Kidney (tissue), 14 donors: Measurements from ENCODE around the gene ANKZF1. TPM values are rescaled to one million over a fixed set of nuclear protein-coding genes. Genes with fewer than 3 reads are reported as not detected.
A peak's percentile ranks its signal among the peaks of the same experiment; 100 is the strongest.

ENCODE experiments used
- DNase-seq, 5 donors: peaks; one replicate each; pipeline ENCODE4 v3.0.0-alpha.2; 2013 to 2020
- FAIRE-seq: peaks from 2 replicates; lab custom pipeline; 2012; peaks lifted over from hg19 to GRCh38; lab: Jason Lieb, UNC
- H3K27ac ChIP-seq, 2 donors: one replicate each; pipeline ENCODE4 v1.7.0; 2013; ENCODE audit warnings: low read depth in 2 of 2, low read length in 2 of 2, inconsistent platforms in 1 of 2
- H3K27me3 ChIP-seq: one replicate; pipeline ENCODE4 v1.7.1; 2013; ENCODE audit warnings: low read length, inconsistent platforms; ENCODE audit not compliant: control insufficient read depth, insufficient read depth
- H3K36me3 ChIP-seq, 3 donors: one replicate each; pipeline versions ENCODE4 v1.7.0 to v1.7.1; 2013; ENCODE audit warnings: low read length in 3 of 3, control low read depth in 1 of 3, inconsistent platforms in 1 of 3; ENCODE audit not compliant: insufficient read depth in 3 of 3, control insufficient read depth in 2 of 3
- H3K4me1 ChIP-seq, 3 donors: one replicate each; pipeline versions ENCODE4 v1.7.0 to v1.7.1; 2013; ENCODE audit warnings: low read length in 3 of 3, inconsistent platforms in 1 of 3, low read depth in 1 of 3; ENCODE audit not compliant: control insufficient read depth in 2 of 3, insufficient read depth in 2 of 3
- H3K4me3 ChIP-seq, 3 donors: one replicate each; pipeline versions ENCODE4 v1.7.0 to v1.8.1; 2013; ENCODE audit warnings: low read length in 3 of 3, control low read depth in 1 of 3, inconsistent platforms in 1 of 3
- H3K9ac ChIP-seq, 3 donors: one replicate each; pipeline versions ENCODE4 v1.7.0 to v1.7.1; 2013; ENCODE audit warnings: low read length in 3 of 3, control low read depth in 1 of 3, inconsistent platforms in 1 of 3
- H3K9me3 ChIP-seq, 3 donors: one replicate each; pipeline versions ENCODE4 v1.7.0 to v1.7.1; 2013; ENCODE audit warnings: low read length in 3 of 3, control low read depth in 1 of 3, inconsistent platforms in 1 of 3; ENCODE audit not compliant: control insufficient read depth in 2 of 3, insufficient read depth in 1 of 3
- CTCF ChIP-seq: IDR thresholded peaks from 3 replicates; pipeline ENCODE4 v1.5.1; 2012; ENCODE audit warnings: mild to moderate bottlenecking, moderate library complexity, borderline replicate concordance; ENCODE audit not compliant: insufficient read depth; ENCODE audit errors: extremely low read depth
- intact Hi-C: fragments of 100-400 bp; cut with DNase I; formaldehyde crosslinking; loops from one replicate; pipeline ENCODE4 v1.11.1; 2022
- polyA plus RNA-seq: library from polyadenylated mRNA; stranded (reverse); fragments of 350-450 nt; fragmentation: Illumina TruSeq; extraction: RNeasy Lipid Tissue Mini Kit (QIAGEN cat#74804); gene quantifications from one replicate; pipeline ENCODE4 v1.2.3, GENCODE V29; 2014; ENCODE audit warnings: low read depth, low replicate concordance; ENCODE audit not compliant: insufficient read depth
- total RNA-seq: library from RNA; stranded (reverse); fragmentation: NEBNext Ultra II Directional; extraction: Animal tissue kit (Norgen Biotek cat#: 25700); gene quantifications from one replicate; pipeline ENCODE4 v1.2.1, GENCODE V29; 2021
- donor health status: control.
- donor health status: control.
- donor health status: control.
- donor health status: control.
- donor health status: control.
- donor health status: DM: yes; HTN: yes; CAD: no.
- donor health status: Normal renal cell carcinoma (clear cell type).

ANKZF1 gene
- total and polyA plus RNA-seq, 2 donors from 2014 or later: 26.6 to 48.9 TPM

- TF ChIP-seq CTCF: no peak
- H3K4me1 ChIP-seq: peaks cover 8 to 14% (median 9%) of the 10 kb centered on the region in 3 donors
- no peaks in the 10 kb centered on the region for H3K9me3 ChIP-seq
- H3K4me3 ChIP-seq: peak within 1 kb of the TSS; percentile 89 to 93 (median 92)
- DNase-seq (peak; percentile 95 to 98 (median 98)), FAIRE-seq (no peak)
- H3K9ac ChIP-seq: peak within 1 kb of the TSS; percentile 92 to 100 (median 96)
- H3K27me3 ChIP-seq: no peaks in the 10 kb centered on the region
- H3K36me3 ChIP-seq: peaks cover 0 to 19% (median 10%) of the 10 kb centered on the region in 3 donors
- intact Hi-C loops: no loop called here
- peak within 1 kb of the TSS; percentile 97 to 98 for H3K27ac ChIP-seq
Measured at GRCh38 chr2:219206328-219207133, 23.1 kb upstream of the ANKZF1 start, which contains the start of gene ZFAND2B. Gene ZFAND2B (plus strand): TSS chr2:219206782. CDS start chr2:219206988, 206 bp downstream.

- peak in 3 of 5 donors; percentile 24 to 63 (median 56) for DNase-seq
- H3K9ac ChIP-seq: peak overlapping the region; percentile 22 to 57 (median 26)
- peaks cover 8 to 14% (median 9%) of the 10 kb centered on the region in 3 donors for H3K4me1 ChIP-seq
- no peaks in the 10 kb centered on the region for H3K27me3 ChIP-seq
- H3K9me3 ChIP-seq: no peaks in the 10 kb centered on the region
- H3K4me3 ChIP-seq: peak overlapping the region; percentile 60 to 89 (median 74)
- H3K27ac ChIP-seq: peak overlapping the region; percentile 97 to 98
- TF ChIP-seq CTCF: no peak
- FAIRE-seq: no peak
- peaks cover 0 to 19% (median 10%) of the 10 kb centered on the region in 3 donors for H3K36me3 ChIP-seq
- intact Hi-C loops: no loop called here
Measured at GRCh38 chr2:219207134-219207883, 22.3 kb upstream of the ANKZF1 start.

GRCh38 chr2:219207884-219208740, 21.5 kb upstream of the ANKZF1 start:
- Histone ChIP-seq H3K9me3 (no peaks in the 10 kb centered on the region), H3K27ac (peak overlapping the region in 1 of 2 donors; percentile 97), H3K36me3 (peaks cover under 1 to 19% (median 14%) of the 10 kb centered on the region in 3 donors), H3K4me1 (peaks cover 8 to 14% (median 9%) of the 10 kb centered on the region in 3 donors), H3K4me3 (peak overlapping the region in 1 of 3 donors; percentile 89), H3K27me3 (no peaks in the 10 kb centered on the region), H3K9ac (peak overlapping the region in 1 of 3 donors; percentile 57)
- FAIRE-seq (no peak), DNase-seq (peak in 3 of 5 donors; percentile 26 to 79 (median 39))
- intact Hi-C loops: no loop called here
- TF ChIP-seq CTCF: no peak
